ENCODE results near the gene TRIP12.

TRIP12 gene

GRCh38 chr2:229794636-229795035 is 127.2 kb downstream of the TRIP12 start:
- TF ChIP-seq GATA3 (IDR thresholded peaks at IDR 0.05; ENCODE audit: low read depth, low read length) (no peak), GATA2 (IDR thresholded peaks at IDR 0.05; ENCODE audit: low read depth, low read length) (no peak)

GRCh38 chr2:229784791-229785190 is 137.0 kb downstream of the TRIP12 start:
- no peak for TF ChIP-seq GATA2 (IDR thresholded peaks at IDR 0.05; ENCODE audit: low read depth, low read length)

- no peak for TF ChIP-seq GATA3 (IDR thresholded peaks at IDR 0.05; ENCODE audit: low read depth, low read length)
- no peak for TF ChIP-seq GATA2 (IDR thresholded peaks at IDR 0.05; ENCODE audit: low read depth, low read length)
Measured at GRCh38 chr2:229783108-229783721, 138.6 kb downstream of the TRIP12 start.

GRCh38 chr2:229780856-229781773 is 140.7 kb downstream of the TRIP12 start:
- TF ChIP-seq GATA3 (IDR thresholded peaks at IDR 0.05; ENCODE audit: low read depth, low read length) = no peak
- TF ChIP-seq GATA2 (IDR thresholded peaks at IDR 0.05; ENCODE audit: low read depth, low read length) = no peak

- TF ChIP-seq GATA3 (IDR thresholded peaks at IDR 0.05; ENCODE audit: low read depth, low read length) = no peak
Measured at GRCh38 chr2:229779650-229780049, 142.2 kb downstream of the TRIP12 start.

- TF ChIP-seq GATA2 (IDR thresholded peaks at IDR 0.05; ENCODE audit: low read depth, low read length) (no peak), GATA3 (IDR thresholded peaks at IDR 0.05; ENCODE audit: low read depth, low read length) (no peak)
Measured at GRCh38 chr2:229777716-229778115, 144.1 kb downstream of the TRIP12 start.

- TF ChIP-seq GATA3 (IDR thresholded peaks at IDR 0.05; ENCODE audit: low read depth, low read length) = no peak
- TF ChIP-seq GATA2 (IDR thresholded peaks at IDR 0.05; ENCODE audit: low read depth, low read length) = no peak
Measured at GRCh38 chr2:229775614-229776313, 146.0 kb downstream of the TRIP12 start.

GRCh38 chr2:229774237-229774636 is 147.6 kb downstream of the TRIP12 start:
- TF ChIP-seq GATA2 (IDR thresholded peaks at IDR 0.05; ENCODE audit: low read depth, low read length) (no peak), GATA3 (IDR thresholded peaks at IDR 0.05; ENCODE audit: low read depth, low read length) (no peak)

GRCh38 chr2:229768235-229768634 is 153.6 kb downstream of the TRIP12 start:
- no peak for TF ChIP-seq GATA2 (IDR thresholded peaks at IDR 0.05; ENCODE audit: low read depth, low read length)
- no peak for TF ChIP-seq GATA3 (IDR thresholded peaks at IDR 0.05; ENCODE audit: low read depth, low read length)

GRCh38 chr2:229765721-229766120 is 156.1 kb downstream of the TRIP12 start:
- TF ChIP-seq GATA2 (IDR thresholded peaks at IDR 0.05; ENCODE audit: low read depth, low read length) (no peak), GATA3 (IDR thresholded peaks at IDR 0.05; ENCODE audit: low read depth, low read length) (no peak)

- TF ChIP-seq GATA3 (IDR thresholded peaks at IDR 0.05; ENCODE audit: low read depth, low read length) = no peak
- TF ChIP-seq GATA2 (IDR thresholded peaks at IDR 0.05; ENCODE audit: low read depth, low read length) = no peak
Measured at GRCh38 chr2:229761663-229762062, 160.1 kb downstream of the TRIP12 start.

- no peak for TF ChIP-seq GATA2 (IDR thresholded peaks at IDR 0.05; ENCODE audit: low read depth, low read length)
- no peak for TF ChIP-seq GATA3 (IDR thresholded peaks at IDR 0.05; ENCODE audit: low read depth, low read length)
Measured at GRCh38 chr2:229752970-229753729, 168.7 kb downstream of the TRIP12 start.

- no peak for TF ChIP-seq GATA3 (IDR thresholded peaks at IDR 0.05; ENCODE audit: low read depth, low read length)
Measured at GRCh38 chr2:229749779-229750178, 172.0 kb downstream of the TRIP12 start.

GRCh38 chr2:229748950-229749349 is 172.9 kb downstream of the TRIP12 start:
- no peak for TF ChIP-seq GATA3 (IDR thresholded peaks at IDR 0.05; ENCODE audit: low read depth, low read length)
- no peak for TF ChIP-seq GATA2 (IDR thresholded peaks at IDR 0.05; ENCODE audit: low read depth, low read length)
